NK-92 (cell line): ENCODE results near the gene FNDC4.

Experiments
- DNase-seq: peaks from one replicate; lab custom pipeline; 2025; ENCODE audit not compliant: unreplicated experiment; lab: John Stamatoyannopoulos, UW

Gene FNDC4

DNA sequence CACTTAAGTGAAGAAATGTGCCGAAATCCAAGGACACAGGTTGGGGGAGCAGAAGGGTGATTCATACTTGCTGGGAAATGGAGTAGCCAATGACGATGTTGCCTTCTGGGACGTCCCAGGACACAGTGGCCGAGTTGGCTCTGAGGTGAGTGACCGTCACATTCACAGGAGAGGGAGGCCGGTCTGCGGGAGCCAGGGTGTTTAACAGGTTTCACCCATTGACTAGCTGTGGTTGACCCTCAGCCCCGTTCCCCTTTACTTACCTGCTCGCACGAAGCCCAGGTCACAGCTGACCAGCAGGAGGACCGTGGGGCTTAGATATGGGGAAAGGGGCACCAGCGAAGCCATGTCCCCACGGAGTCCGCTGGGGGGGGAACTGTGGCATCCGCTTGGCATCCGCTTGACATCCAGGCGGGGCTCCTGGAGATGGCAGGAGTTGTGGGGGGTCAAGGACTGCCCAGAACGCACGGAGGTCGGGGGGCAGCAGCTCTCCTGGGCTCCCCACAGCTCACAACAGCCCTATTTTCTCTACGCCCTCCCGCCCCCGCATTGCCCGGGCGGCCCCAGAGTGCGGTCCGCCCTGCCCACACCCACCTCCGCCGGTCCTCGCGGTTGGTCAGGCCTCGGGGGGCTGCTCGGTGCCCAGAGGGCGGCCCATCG, 586 bp downstream of the FNDC4 start:
- DNase-seq = no peak

DNA sequence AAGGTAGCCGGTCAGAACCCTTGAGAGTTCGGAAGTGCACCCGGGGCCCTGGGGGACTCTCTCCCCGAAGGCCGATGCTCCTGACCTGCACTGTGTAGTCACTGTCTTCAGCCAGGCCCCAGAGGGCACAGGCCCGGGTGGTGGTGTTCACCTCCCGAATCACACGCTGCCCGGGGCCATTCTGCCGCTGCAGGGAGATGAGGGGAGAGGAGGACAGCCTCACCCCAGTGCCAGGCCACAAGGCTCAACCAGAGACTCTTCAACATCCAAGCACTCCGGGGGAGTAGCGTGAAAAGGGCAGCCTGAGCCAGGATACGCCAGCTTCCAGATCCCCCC, 1.1 kb downstream of the FNDC4 start:
- no peak for DNase-seq

DNA sequence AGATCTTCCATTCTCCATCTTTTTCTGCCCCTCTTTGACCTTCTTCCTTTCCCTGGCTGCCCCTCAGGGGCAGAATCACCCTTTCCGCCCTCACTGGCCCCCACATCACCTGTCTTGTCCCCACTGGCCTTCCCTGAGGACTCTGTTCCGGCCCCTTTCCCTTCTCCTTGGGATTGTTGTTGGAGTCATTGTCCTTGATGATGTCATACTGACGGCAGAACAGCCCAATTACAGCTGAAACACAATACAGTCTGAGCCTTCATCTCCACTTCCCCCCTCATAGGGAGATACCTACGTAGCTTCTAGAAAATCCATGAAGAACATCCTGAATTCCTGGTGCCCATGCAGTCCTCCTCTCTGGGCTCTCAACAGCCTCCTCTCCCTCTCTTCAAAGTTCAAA, 2.4 kb downstream of the FNDC4 start:
- DNase-seq = no peak

DNA sequence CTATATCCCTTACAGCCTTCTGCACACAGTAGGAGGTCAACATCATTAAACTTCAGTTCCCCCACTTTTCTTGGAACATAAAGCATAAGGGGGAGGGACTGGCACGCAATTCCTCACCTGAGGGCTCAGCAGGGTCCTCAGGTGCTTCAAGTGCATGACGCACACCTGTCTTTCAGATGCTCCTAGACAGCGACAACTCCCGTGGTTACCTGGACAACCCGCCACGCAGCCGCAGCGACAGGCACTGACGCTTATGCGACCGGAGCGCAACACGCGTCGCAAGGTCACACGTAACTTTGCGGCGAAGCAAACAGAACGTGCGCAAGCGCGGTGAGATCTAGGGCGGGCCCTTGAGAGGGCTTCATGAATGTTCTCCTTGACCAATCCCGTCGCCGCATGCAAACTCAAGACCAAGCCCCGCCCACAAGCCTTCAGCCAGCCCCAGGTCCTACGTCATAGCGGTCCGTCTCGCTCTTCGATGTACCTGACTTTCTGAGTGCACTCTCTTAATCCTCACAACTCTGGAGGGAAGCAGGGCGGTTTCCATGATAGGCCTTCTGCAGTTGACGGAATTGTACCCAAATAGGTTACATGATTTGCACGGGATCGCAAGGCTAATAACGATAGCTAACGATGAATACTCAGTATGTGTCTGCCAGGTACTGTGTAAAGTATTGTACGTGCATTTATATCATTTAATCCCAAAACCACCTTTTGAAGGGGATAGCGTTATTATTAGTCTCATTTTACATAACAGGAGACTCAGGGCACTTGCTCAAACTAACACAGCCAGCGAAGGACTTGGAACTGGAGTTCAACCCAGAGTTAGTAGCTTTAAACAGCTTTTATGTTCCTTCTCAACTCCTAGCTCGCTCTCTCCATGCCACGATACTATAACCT, 5.3 kb downstream of the FNDC4 start, which contains the start of gene IFT172:
Gene IFT172, minus strand, starts transcription at position 246 of the 900 bp plus-strand sequence. Its CDS starts 90 bp downstream, at position 156.
- DNase-seq = peak; percentile 89

DNA sequence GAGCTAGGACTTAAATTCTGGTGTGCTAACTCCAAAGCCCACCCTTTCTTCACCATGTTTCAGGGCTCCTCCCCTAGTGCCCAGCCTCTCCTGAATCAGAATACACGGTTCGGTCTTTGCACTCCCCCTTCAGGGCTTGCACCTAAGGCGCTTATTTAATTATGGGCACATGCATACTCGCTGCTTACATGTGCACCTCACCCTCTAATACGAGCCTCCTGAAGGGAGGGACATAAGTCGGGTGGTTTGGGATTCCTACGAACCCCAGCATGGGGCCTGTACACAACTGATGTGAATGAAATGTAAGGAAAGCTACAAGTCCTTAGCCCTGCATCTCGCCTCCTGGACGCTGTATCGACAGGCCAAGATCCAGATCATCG, 5.9 kb downstream of the FNDC4 start:
- DNase-seq = no peak

DNA sequence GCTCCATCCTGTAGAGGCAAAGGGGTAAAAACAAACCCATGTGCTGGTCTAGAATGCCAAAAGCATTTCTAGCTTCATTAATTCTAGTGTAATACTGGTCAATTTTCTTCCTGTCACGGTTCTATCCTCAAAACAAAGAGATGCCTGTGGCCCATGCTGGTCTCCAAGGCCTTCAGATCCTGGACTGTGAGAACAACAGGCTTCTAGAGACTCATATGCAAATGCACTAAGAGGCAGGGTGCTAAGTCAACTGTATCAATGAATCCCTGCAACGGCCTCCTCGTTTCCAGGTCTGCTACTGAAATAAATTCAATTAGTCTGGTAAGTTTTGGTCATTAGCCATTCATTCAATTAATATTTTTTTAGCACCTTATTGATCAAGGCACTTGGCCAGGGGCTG, 9.5 kb downstream of the FNDC4 start:
- no peak for DNase-seq

DNA sequence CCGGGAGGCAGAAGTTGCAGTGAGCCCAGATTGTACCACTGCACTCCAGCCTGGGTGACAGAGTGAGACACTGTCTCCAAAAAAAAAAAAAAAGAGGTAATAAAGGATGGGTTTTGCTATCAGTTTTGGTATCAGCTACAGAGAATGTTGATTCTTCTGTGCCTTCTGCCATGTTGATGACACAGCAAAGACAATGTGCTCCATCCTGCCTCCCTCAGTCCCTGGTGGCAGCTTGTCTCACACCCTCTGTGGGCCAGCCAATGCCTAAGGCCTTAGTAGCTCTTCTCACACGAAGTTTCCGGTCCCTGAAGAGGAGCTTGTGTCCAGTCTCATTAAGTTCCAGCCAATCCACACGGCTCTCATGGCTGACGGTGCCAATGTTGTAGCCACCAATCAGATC, 23.0 kb downstream of the FNDC4 start:
- no peak for DNase-seq

DNA sequence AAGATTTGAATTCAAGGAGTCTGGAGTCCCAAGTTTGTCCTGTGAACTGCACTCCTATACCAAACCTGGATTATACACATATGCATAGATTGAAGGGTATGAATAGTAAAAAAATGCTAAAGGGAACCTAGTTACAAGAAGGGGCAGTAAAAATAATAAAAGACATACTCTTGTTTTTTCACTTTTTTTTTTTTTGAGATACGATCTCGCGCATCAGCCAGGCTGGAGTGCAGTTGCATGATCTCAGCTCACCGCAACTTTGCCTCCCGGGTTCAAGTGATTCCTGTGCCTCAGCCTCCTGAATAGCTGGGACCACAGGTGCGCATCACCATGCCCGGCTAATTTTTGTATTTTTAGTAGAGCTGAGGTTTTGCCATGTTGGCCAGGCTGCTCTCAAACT, 30.6 kb downstream of the FNDC4 start:
- DNase-seq = no peak

DNA sequence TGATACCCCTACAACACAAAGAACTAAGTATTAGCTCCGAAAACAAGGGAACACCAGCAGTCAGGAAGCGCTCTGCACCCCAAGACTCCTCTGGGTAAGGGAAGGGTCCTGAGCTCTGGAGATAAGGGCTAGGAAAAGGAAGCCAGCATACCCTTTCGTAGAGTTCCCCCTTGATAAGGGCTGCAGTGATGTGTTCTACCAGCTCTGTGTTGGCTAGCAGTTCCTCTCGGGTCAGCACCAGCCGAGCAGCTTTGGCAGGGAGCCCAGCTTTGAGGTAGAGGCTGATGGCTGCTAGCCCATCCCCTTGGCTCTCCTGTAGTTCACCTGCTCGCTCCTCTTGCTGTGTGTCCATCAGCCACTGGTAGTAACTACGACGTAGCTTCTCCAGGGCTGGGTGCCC, 33.9 kb downstream of the FNDC4 start:
- DNase-seq = no peak

DNA sequence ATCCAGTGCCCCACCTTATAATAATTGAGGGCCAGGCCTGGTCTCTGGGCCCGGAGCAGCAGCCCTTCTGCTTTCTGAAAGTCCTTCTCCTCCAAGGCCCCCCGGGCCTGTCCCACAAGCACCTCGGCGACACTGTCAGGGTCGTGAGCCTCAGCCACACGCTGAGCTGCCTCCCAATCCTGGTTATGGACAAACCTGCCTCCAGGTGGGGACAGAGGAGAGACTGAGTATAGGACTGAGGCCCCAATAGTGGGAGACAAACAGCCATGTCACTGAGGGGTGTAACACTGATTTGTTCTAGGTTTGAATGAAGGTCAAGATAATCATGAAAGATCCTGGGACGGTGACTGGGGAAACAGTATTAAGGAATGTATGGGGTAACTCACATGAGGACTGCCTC, 41.0 kb downstream of the FNDC4 start:
- no peak for DNase-seq

DNA sequence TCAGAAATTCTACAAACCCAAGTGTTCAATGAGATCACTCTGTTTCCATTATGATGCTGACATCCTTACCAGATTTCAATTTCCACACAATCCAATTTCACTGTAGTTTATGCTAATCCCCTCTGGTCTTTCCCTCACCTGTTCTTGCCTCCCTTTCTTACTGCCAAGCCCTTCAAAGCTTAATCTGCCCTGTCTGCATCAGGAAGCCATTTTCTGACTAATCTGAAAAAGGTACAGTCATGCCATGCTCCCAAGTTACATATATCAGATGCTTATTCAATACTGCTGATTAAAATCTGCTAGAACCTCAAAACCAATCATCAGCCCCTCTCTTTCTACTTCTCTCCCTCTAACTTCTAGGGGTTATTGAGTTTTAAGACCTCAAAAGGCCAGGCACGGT, 43.9 kb downstream of the FNDC4 start:
- no peak for DNase-seq

DNA sequence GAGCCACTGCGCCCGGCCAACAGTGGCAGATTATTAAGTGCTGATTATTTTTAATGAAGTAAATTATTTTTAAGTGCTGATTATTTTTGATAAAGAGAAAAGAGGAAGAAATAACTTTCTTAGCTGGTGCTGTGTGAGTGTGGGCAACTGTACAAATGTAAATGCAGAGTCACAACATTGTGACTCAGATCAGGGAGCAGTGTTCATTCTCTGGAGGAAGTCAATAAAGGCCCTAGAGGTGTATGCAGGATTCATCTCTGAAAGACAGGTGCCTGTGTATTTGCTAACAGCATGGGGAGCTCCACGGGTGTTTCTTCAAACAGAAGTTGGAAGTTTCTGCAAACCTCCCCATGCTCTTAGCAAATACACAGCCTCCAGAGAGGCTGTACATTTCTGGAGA, 46.6 kb downstream of the FNDC4 start:
- no peak for DNase-seq

DNA sequence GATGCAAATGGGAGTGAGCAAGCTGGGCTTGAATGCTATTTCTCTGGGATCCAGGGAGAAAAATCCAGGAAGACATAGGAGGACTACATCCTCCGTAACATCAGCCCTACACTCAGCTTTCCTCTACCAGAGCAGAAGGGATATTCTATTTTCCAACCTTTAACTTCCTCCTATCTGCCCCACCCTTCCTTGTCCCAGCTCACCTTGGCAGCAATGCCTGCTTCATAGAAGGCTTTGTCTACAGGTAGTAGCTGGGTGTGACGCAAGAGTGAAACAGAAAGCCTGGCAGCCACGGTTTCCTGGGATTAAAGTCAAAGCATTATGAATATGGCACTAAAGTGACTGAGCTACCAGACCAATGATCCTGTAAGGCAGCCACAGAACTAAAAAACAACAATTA, 48.9 kb downstream of the FNDC4 start:
- no peak for DNase-seq

DNA sequence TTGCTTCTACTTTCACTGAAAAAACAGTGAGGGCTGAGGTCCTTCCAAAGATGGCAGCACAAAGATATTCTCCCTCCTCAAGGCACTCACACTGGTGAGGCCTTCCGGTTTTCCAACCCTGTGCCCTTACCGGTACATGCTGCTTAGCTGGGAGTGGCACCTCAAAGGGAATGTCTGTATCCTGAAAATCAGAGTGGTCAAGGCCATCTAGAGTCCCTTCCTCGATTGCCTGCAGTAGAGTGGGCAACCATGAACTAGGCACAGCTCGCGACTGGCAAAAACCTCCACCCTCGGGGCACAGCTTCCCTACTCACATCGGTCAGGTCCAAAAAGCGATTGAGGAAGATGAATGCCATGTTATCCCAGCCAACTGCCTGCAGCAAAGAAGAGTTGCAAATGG, 49.4 kb downstream of the FNDC4 start:
- no peak for DNase-seq

DNA sequence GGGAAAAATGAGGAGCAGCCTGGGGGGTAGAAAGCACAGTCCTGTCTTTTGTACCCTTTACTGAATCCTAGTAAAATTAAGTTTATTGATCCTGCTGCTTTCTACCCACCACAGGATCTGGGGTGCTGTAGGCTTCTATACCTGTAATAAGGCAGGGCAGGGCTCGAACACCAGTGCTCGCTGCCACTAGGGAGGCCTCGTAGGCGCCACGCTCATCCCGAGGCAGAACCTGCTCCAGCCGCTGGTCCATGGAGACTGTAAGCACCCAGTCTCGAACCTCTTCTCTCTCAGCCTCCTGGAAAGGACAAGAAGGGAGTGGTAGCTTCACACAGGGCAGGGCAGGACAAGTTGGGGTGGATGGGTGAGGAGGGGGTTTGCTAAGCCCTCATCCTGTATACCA, 49.8 kb downstream of the FNDC4 start:
- no peak for DNase-seq

DNA sequence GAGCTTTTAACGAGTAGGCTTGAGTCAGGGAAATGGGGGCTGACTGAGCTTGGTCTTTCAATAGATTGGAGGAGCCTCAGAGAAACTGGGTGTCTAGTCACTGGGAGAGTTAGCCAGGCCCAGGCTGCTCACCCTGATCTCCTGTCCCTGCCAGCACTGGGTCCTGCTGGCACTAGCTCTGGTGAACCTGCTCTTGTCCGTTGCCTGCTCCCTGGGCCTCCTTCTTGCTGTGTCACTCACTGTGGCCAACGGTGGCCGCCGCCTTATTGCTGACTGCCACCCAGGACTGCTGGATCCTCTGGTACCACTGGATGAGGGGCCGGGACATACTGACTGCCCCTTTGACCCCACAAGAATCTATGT, 52.1 kb downstream of the FNDC4 start:
- no peak for DNase-seq

DNA sequence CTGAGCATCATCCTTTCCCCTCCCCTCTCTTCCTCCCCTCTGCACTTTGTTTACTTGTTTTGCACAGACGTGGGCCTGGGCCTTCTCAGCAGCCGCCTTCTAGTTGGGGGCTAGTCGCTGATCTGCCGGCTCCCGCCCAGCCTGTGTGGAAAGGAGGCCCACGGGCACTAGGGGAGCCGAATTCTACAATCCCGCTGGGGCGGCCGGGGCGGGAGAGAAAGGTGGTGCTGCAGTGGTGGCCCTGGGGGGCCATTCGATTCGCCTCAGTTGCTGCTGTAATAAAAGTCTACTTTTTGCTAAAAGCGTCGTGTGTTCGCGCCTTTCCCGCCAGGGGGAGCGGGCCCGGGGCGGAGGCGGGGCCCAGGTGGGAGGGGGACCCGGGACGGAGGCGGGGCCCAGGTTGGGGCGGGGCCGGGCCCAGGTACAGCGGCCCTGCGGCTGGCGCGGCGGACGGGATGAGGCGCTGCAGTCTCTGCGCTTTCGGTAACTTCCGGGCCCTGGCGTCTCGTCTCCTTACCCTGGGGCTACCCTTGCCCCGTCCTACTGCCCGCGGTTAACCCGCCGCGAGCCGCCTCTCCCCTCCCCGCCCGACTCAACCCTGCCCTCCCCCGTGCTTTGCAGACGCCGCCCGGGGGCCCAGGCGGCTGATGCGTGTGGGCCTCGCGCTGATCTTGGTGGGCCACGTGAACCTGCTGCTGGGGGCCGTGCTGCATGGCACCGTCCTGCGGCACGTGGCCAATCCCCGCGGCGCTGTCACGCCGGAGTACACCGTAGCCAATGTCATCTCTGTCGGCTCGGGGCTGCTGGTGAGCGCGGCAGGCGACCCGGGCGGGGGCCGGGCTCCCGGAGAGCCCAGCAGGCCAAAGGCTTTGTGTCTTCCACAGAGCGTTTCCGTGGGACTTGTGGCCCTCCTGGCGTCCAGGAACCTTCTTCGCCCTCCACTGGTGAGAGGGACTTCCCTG, 52.8 kb downstream of the FNDC4 start, which contains the start of gene KRTCAP3:
Gene KRTCAP3, plus strand, starts transcription at position 424 of the 962 bp plus-strand sequence. Its CDS starts 32 bp downstream, at position 456.
- no peak for DNase-seq
